Measurements from ENCODE around the gene PSMD1. TPM values are rescaled to one million over a fixed set of nuclear protein-coding genes. Genes with fewer than 3 reads are reported as not detected.

PSMD1 gene
- total RNA-seq, 1 experiment from 2014 or later, result 164 TPM

GRCh38 chr2:231201475-231201814 is 144.8 kb downstream of the PSMD1 start:
- Histone ChIP-seq H3K36me3 (peaks cover 3% of the 10 kb centered on the region; the same call in 1 of the 2 replicates), H3K4me1 (replicated peaks) (peaks cover 32% of the 10 kb centered on the region), H3K4me3 (no peak overlapping the region), H3K27ac (no peak overlapping the region), H3K9me3 (replicated peaks) (0 out of 2 replicates have a peak, but pooled peaks cover 3% of the 10 kb centered on the region), H3K27me3 (replicated peaks) (no peaks in the 10 kb centered on the region)
- DNase-seq (ENCODE audit: low read depth in 1 of 2, low spot score in 2 of 2), result no peak

GRCh38 chr2:231203087-231203486 is 146.4 kb downstream of the PSMD1 start:
- H3K4me3 ChIP-seq, result no peak overlapping the region
- DNase-seq (ENCODE audit: low read depth in 1 of 2, low spot score in 2 of 2), result no peak
- no peaks in the 10 kb centered on the region for H3K27me3 ChIP-seq (replicated peaks)

GRCh38 chr2:231204146-231204545 is 147.5 kb downstream of the PSMD1 start:
- H3K4me3 ChIP-seq, result no peak overlapping the region
- DNase-seq (ENCODE audit: low read depth in 1 of 2, low spot score in 2 of 2), result no peak
- peaks cover 22% of the 10 kb centered on the region for H3K4me1 ChIP-seq (replicated peaks)
- H3K36me3 ChIP-seq, result peaks cover 9% of the 10 kb centered on the region; the same call in 1 of the 2 replicates
- H3K9me3 ChIP-seq (replicated peaks), result no peaks in the 10 kb centered on the region
- no peak overlapping the region for H3K27ac ChIP-seq
- H3K27me3 ChIP-seq (replicated peaks), result no peaks in the 10 kb centered on the region

More at GRCh38 chr2:231203087-231203486, 146.4 kb downstream of the PSMD1 start:
- H3K9me3 ChIP-seq (replicated peaks), result no peaks in the 10 kb centered on the region
- peaks cover 3% of the 10 kb centered on the region; the same call in 1 of the 2 replicates for H3K36me3 ChIP-seq
- H3K4me1 ChIP-seq (replicated peaks), result peaks cover 26% of the 10 kb centered on the region
- no peak overlapping the region for H3K27ac ChIP-seq

DNA sequence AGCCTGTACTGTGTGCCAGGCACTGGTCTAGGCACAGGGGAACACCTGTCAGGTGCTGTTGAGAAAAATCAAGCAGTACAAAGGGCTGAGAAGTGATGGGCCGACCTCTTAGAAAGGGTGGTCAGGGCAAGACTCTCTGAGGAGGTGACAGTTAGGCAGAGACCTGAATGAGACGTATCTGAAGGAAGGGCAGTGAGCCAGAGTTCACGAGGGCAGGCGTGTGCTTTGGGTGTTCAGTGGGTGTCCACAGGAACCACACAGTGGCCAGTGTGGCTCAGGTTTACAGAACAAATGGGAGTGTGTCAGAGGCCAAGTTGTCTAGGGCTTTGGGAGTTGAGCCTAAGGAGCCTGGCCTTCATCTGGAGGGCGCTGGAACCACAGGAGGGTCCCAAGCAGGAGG is 147.9 kb downstream of the PSMD1 start:
- H3K36me3 ChIP-seq, result peaks cover 9% of the 10 kb centered on the region; the same call in 1 of the 2 replicates
- peaks cover 18% of the 10 kb centered on the region for H3K4me1 ChIP-seq (replicated peaks)
- H3K27me3 ChIP-seq (replicated peaks), result no peaks in the 10 kb centered on the region

DNA sequence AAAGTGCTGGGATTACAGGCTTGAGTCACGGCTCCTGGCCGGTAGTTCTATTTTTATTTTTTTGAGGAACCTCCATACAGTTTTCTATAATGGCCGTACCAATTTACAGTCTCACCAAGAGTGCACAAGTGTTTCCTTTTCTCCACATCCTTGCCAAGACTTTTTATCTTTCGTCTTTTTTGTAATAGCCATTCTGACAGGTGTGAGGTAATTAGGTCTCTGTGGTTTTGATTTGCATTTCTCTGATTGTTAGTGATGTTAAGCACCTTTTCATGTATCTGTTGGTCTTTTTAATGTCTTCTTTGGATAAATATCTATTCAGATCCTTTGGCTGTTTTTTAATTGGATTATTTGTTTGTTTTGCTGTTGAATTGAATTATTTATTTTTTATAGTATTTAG is 151.1 kb downstream of the PSMD1 start:
- Histone ChIP-seq H3K27ac (no peak overlapping the region), H3K9me3 (replicated peaks) (no peaks in the 10 kb centered on the region), H3K27me3 (replicated peaks) (no peaks in the 10 kb centered on the region), H3K4me3 (no peak overlapping the region), H3K36me3 (peaks cover 12% of the 10 kb centered on the region; the same call in 1 of the 2 replicates), H3K4me1 (replicated peaks) (no peaks in the 10 kb centered on the region; the same call in 1 of the 2 replicates)
- DNase-seq (ENCODE audit: low read depth in 1 of 2, low spot score in 2 of 2), result no peak

More for the DNA sequence above, 147.9 kb downstream of the PSMD1 start:
- no peak overlapping the region for H3K4me3 ChIP-seq
- no peak for DNase-seq (ENCODE audit: low read depth in 1 of 2, low spot score in 2 of 2)
- H3K9me3 ChIP-seq (replicated peaks), result no peaks in the 10 kb centered on the region
- H3K27ac ChIP-seq, result no peak overlapping the region

- Histone ChIP-seq H3K27me3 (replicated peaks) (no peaks in the 10 kb centered on the region), H3K4me1 (replicated peaks) (no peaks in the 10 kb centered on the region; the same call in 1 of the 2 replicates), H3K36me3 (peaks cover 21% of the 10 kb centered on the region), H3K27ac (no peak overlapping the region), H3K4me3 (no peak overlapping the region), H3K9me3 (replicated peaks) (no peaks in the 10 kb centered on the region)
- no peak for DNase-seq (ENCODE audit: low read depth in 1 of 2, low spot score in 2 of 2)
Observed at GRCh38 chr2:231210782-231211181, 154.1 kb downstream of the PSMD1 start.

- no peak for DNase-seq (ENCODE audit: low read depth in 1 of 2, low spot score in 2 of 2)
- Histone ChIP-seq H3K4me3 (no peak overlapping the region), H3K9me3 (replicated peaks) (no peaks in the 10 kb centered on the region), H3K27ac (no peak overlapping the region), H3K4me1 (replicated peaks) (no peaks in the 10 kb centered on the region; the same call in 1 of the 2 replicates), H3K27me3 (replicated peaks) (no peaks in the 10 kb centered on the region), H3K36me3 (peaks cover 21% of the 10 kb centered on the region)
Observed at GRCh38 chr2:231211486-231211885, 154.8 kb downstream of the PSMD1 start.

- Histone ChIP-seq H3K36me3 (peaks cover 21% of the 10 kb centered on the region), H3K27me3 (replicated peaks) (no peaks in the 10 kb centered on the region)
- no peak for DNase-seq (ENCODE audit: low read depth in 1 of 2, low spot score in 2 of 2)
Observed at GRCh38 chr2:231212329-231212845, 155.7 kb downstream of the PSMD1 start.

GRCh38 chr2:231213931-231214642 is 157.4 kb downstream of the PSMD1 start:
- Histone ChIP-seq H3K9me3 (replicated peaks) (no peaks in the 10 kb centered on the region), H3K4me1 (replicated peaks) (no peaks in the 10 kb centered on the region; the same call in 1 of the 2 replicates), H3K27me3 (replicated peaks) (no peaks in the 10 kb centered on the region), H3K4me3 (no peak overlapping the region), H3K27ac (no peak overlapping the region), H3K36me3 (peaks cover 16% of the 10 kb centered on the region)
- no peak for DNase-seq (ENCODE audit: low read depth in 1 of 2, low spot score in 2 of 2)

More at GRCh38 chr2:231212329-231212845, 155.7 kb downstream of the PSMD1 start:
- H3K27ac ChIP-seq, result no peak overlapping the region
- no peaks in the 10 kb centered on the region; the same call in 1 of the 2 replicates for H3K4me1 ChIP-seq (replicated peaks)
- H3K9me3 ChIP-seq (replicated peaks), result no peaks in the 10 kb centered on the region
- no peak overlapping the region for H3K4me3 ChIP-seq

DNA sequence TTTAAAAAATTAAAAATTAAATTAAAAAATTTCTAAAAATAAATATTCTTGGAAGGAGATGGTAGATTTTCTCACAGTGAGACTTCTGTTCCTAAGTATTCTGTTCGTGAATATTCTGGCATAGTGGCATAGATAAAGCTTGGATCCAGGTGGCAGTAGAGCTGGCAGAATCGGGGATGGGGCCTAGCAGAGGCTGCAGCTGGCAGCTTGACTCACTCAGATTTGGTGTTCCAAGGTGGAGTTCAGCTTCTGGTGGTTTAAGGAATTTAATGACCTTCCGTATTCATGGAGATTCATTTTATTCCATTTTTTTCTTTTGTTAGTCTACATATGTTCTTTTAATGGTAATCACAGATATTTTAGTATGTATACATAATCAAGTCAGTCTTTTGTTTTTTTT is 161.7 kb downstream of the PSMD1 start:
- no peak overlapping the region for H3K4me3 ChIP-seq
- no peaks in the 10 kb centered on the region for H3K27me3 ChIP-seq (replicated peaks)
- peaks cover 28% of the 10 kb centered on the region for H3K4me1 ChIP-seq (replicated peaks)
- DNase-seq (ENCODE audit: low read depth in 1 of 2, low spot score in 2 of 2), result no peak
- peaks cover 13% of the 10 kb centered on the region for H3K36me3 ChIP-seq
- no peak overlapping the region for H3K27ac ChIP-seq
- H3K9me3 ChIP-seq (replicated peaks), result no peaks in the 10 kb centered on the region

DNA sequence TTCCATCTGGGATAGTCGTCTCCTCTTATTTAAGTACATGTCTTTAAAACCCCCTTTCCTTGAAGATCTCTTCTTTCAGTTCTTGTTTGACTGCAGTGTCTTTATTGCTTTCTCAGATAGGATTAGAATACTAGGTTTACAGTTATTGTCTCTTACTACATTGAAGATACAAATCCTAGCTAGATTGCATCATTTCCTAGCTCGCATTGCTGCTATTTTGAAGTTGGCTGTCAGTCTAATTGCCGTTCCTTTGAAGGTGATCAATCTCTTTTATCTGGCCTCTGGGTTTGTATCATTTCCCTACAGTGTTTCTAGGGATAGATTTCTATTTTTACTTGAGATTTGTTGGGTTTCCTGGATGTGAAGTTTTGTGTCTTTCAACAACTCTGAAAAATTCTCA is 162.6 kb downstream of the PSMD1 start:
- H3K4me3 ChIP-seq, result no peak overlapping the region
- peaks cover 32% of the 10 kb centered on the region for H3K4me1 ChIP-seq (replicated peaks)
- H3K36me3 ChIP-seq, result peaks cover 8% of the 10 kb centered on the region
- no peak for DNase-seq (ENCODE audit: low read depth in 1 of 2, low spot score in 2 of 2)
- H3K27ac ChIP-seq, result no peak overlapping the region
- no peaks in the 10 kb centered on the region for H3K27me3 ChIP-seq (replicated peaks)
- no peaks in the 10 kb centered on the region for H3K9me3 ChIP-seq (replicated peaks)

GRCh38 chr2:231221761-231222160 is 165.1 kb downstream of the PSMD1 start:
- Histone ChIP-seq H3K36me3 (peaks cover 4% of the 10 kb centered on the region), H3K4me1 (replicated peaks) (peaks cover 32% of the 10 kb centered on the region), H3K9me3 (replicated peaks) (no peaks in the 10 kb centered on the region), H3K4me3 (no peak overlapping the region), H3K27me3 (replicated peaks) (no peaks in the 10 kb centered on the region), H3K27ac (peak overlapping the region; percentile 91)
- DNase-seq (ENCODE audit: low read depth in 1 of 2, low spot score in 2 of 2), result no peak

All from SJSA1 (cell line).